ENCODE results near the gene C20orf173. TPM values are rescaled to one million over a fixed set of nuclear protein-coding genes. Genes with fewer than 3 reads are reported as not detected.

The C20orf173 gene
- total RNA-seq, 1 experiment from 2014 or later, result not detected

DNA sequence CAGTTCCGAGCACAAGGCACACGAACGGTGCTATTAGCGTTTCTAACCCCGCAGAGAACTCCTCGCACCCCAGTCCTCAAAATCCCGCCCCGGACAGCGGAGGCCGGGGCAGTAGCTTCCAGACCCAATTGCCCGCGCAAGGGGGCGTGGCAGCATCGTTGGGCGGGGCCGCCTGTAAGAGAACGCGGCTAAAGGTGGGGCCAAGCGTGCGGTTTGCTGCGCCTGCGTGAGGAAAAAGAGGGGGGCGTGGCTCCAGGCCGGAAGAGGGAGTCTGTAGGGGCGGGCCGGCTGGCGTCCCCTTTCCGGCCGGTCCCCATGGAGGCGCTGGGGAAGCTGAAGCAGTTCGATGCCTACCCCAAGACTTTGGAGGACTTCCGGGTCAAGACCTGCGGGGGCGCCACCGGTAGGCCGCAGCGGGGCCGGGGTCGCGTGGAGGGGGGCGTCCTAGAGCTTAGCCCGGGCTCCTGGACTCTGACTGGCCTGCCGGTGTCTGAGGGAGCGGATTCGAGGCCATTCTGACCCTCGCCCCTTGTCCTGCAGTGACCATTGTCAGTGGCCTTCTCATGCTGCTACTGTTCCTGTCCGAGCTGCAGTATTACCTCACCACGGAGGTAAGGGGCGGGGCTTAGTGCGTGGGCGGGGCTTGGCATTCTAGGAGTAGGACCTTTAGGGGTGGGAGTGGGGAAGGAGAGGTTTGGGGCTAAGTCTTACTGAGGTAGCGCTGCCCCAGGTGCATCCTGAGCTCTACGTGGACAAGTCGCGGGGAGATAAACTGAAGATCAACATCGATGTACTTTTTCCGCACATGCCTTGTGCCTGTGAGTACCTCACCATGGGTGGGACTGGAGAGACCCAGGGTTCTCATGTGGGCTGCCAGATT lies 12.6 kb upstream of the C20orf173 start, which contains the start of gene ERGIC3:
ERGIC3 (plus strand) TSS at position 296 of the 880 bp plus-strand sequence; CDS start at position 316, 20 bp downstream.
- Histone ChIP-seq H3K36me3 (ENCODE audit: control insufficient read depth, insufficient read depth, low read length) (peaks cover 6% of the 10 kb centered on the region; the same call in 1 of the 2 replicates), H3K4me1 (ENCODE audit: control insufficient read depth, insufficient read depth, low read length) (no peaks in the 10 kb centered on the region), H3K27ac (ENCODE audit: low read length) (peak within 1 kb of the TSS; percentile 85), H3K27me3 (ENCODE audit: control insufficient read depth, insufficient read depth, low read length) (no peaks in the 10 kb centered on the region), H3K9me3 (ENCODE audit: control insufficient read depth, insufficient read depth, low read depth, low read length) (no peaks in the 10 kb centered on the region), H3K4me3 (ENCODE audit: low read depth in 2 of 2, low read length in 2 of 2) (peak within 1 kb of the TSS; percentile 72 to 77)
- intact Hi-C loops (cut with micrococcal nuclease; ENCODE audit: unreplicated experiment), result no loop called here
- in situ Hi-C loops (cut with HindIII; ENCODE audit: low pct_unique_long_range_greater_than_20kb, low sequenced_read_pairs), result no loop called here
- BruUV-seq (replicated peaks), result TSS peak; percentile 73
- ATAC-seq, result peak; percentile 99
- TF ChIP-seq REST (IDR thresholded peaks at IDR 0.05; ENCODE audit: insufficient read depth in 1 of 2, low read depth in 2 of 2, low read length in 1 of 2), result no peak
- TF ChIP-seq POLR2AphosphoS5 (IDR thresholded peaks at IDR 0.05; ENCODE audit: low read depth, low read length), result peak; percentile 78
- no peak for TF ChIP-seq TCF7L2 (IDR thresholded peaks at IDR 0.05; ENCODE audit: low read depth, low read length)
- TF ChIP-seq, protein P1, sequence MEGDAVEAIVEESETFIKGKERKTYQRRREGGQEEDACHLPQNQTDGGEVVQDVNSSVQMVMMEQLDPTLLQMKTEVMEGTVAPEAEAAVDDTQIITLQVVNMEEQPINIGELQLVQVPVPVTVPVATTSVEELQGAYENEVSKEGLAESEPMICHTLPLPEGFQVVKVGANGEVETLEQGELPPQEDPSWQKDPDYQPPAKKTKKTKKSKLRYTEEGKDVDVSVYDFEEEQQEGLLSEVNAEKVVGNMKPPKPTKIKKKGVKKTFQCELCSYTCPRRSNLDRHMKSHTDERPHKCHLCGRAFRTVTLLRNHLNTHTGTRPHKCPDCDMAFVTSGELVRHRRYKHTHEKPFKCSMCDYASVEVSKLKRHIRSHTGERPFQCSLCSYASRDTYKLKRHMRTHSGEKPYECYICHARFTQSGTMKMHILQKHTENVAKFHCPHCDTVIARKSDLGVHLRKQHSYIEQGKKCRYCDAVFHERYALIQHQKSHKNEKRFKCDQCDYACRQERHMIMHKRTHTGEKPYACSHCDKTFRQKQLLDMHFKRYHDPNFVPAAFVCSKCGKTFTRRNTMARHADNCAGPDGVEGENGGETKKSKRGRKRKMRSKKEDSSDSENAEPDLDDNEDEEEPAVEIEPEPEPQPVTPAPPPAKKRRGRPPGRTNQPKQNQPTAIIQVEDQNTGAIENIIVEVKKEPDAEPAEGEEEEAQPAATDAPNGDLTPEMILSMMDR (IDR thresholded peaks at IDR 0.05), result no peak
- 0 out of 2 replicates have a peak, but pooled peaks have one; percentile 79 for TF ChIP-seq SIN3A (IDR thresholded peaks at IDR 0.05; ENCODE audit: borderline replicate concordance, insufficient read depth, low read depth, low read length)
- DNase-seq (ENCODE audit: low read depth, low spot score), result peak; percentile 73
- CTCF ChIA-PET, result interaction anchor here (0.6 kb wide), 1 partner anchor 150 kb away, joined by 11 read pairs; no protein-coding TSS in a partner anchor
- POLR2A ChIA-PET, result interaction anchor here (0.6 to 0.9 kb wide), 4 partner anchors 11 to 620 kb away, joined by 3 to 6 read pairs (median 4); no protein-coding TSS in a partner anchor

DNA sequence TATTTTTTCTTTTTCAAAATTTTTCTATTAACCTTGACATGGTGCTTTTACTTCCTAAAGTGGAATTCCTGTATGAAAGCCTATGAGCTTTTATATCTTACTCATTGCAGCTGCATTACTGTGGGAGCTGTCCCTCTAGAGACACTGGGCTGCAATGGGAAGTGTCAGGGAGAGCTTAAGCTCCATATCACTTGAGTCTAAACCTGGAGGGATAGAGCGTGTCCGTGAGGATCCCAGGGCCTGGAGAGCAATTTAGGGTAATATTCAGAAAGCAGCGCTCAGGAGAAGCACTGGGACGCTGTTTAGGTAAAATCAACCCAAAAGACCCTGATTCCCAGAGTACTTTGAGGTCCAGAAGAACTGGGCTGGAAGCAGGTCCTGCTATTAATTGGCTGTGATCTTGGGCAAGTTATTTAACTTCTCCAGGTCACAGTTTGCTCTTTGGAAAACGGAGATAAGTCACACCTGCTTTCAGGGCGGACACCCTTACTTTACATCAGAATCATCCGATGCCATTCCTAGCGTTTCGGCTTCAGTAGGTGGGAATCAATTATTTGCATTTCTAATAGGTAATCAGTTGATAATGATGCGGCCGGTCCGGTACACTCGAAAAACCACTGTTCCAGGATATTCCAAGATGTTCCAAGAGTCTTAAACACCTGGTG lies 11.8 kb upstream of the C20orf173 start:
- H3K36me3 ChIP-seq (ENCODE audit: control insufficient read depth, insufficient read depth, low read length), result peaks cover 6% of the 10 kb centered on the region; the same call in 1 of the 2 replicates
- H3K4me1 ChIP-seq (ENCODE audit: control insufficient read depth, insufficient read depth, low read length), result no peaks in the 10 kb centered on the region
- no peaks in the 10 kb centered on the region for H3K27me3 ChIP-seq (ENCODE audit: control insufficient read depth, insufficient read depth, low read length)
- TF ChIP-seq SIN3A (IDR thresholded peaks at IDR 0.05; ENCODE audit: borderline replicate concordance, insufficient read depth, low read depth, low read length), result no peak
- H3K27ac ChIP-seq (ENCODE audit: low read length), result peak overlapping the region; percentile 1
- intact Hi-C loops (cut with micrococcal nuclease; ENCODE audit: unreplicated experiment), result no loop called here
- peak overlapping the region; percentile 72 to 77 for H3K4me3 ChIP-seq (ENCODE audit: low read depth in 2 of 2, low read length in 2 of 2)
- ATAC-seq, result 0 out of 2 replicates have a peak, but pooled peaks have one; percentile 3
- no peak for DNase-seq (ENCODE audit: low read depth, low spot score)
- ChIA-PET CTCF (no interaction called here), POLR2A (interaction anchor here (0.7 to 0.9 kb wide), 2 partner anchors 10 to 39 kb away, joined by 3 read pairs; no protein-coding TSS in a partner anchor)
- H3K9me3 ChIP-seq (ENCODE audit: control insufficient read depth, insufficient read depth, low read depth, low read length), result no peaks in the 10 kb centered on the region
- in situ Hi-C loops (cut with HindIII; ENCODE audit: low pct_unique_long_range_greater_than_20kb, low sequenced_read_pairs), result no loop called here
- no TSS peak for BruUV-seq (replicated peaks)

All from Panc1 (cell line).